AG09309 (cell line): ENCODE measurements around the gene IGF2BP3.
"Not testable (repeated sequence)": the region's sequence is repeated elsewhere in the genome, so short reads cannot be mapped to it uniquely, and the experiment has no call there.

Source experiments
- DNase-seq: peaks from one replicate; pipeline ENCODE4 v3.0.0-alpha.2; 2010; ENCODE audit warnings: low read depth
- H3K4me3 ChIP-seq: 2 replicates; pipeline ENCODE4 v1.5.1; 2011; ENCODE audit warnings: mild to moderate bottlenecking, low read depth, low read length, moderate library complexity; ENCODE audit not compliant: control insufficient read depth
- CTCF ChIP-seq: IDR thresholded peaks from 2 replicates; pipeline ENCODE4 v1.5.1; 2011; ENCODE audit warnings: mild to moderate bottlenecking, low read depth, low read length, inconsistent platforms; ENCODE audit not compliant: insufficient read depth, control insufficient read depth; ENCODE audit errors: missing control alignments

Gene IGF2BP3

DNA sequence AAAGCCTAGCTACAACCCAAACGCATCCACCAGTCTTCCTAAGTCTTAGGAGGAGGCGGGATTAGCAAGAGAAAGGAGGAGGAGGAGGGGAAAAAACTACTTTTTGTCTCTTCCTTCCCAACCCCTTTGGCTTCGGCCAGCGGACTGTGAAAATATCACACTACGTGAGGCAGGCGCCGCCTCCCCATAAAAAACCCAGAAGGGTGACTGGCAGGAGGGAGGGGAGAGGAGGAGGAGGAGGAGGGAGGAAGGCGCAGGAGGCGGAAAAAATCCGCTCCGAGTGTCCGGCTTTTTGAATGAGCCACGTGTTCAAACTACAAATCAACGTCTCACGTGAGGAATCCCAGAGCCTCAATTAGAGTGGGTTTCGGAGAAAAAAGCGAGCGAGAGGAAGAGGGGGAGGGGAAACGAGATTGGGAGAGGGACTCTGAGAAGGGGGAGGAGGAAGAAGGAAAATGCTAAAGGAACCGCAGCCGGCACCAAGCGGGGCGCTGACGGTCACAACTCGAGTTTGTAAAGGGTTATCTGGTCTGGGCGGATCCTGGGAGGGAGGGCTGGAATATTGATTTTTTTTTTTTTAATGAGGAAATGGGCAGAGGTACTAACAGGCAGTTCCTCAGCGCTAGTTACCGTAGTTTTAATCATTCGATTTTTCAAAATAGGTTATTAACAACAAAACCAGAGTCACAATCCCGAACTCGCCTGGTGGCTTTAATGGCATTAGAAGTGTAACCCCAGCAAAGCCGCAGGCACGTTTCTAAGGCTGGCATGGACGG, at the start of gene IGF2BP3:
Gene IGF2BP3 (minus strand): TSS at position 162 of the 776 bp plus-strand sequence. CDS start 381 bp downstream, outside the sequence.
- H3K4me3 ChIP-seq: peak within 1 kb of the TSS; percentile 50
- TF ChIP-seq CTCF: no peak
- DNase-seq: no peak

DNA sequence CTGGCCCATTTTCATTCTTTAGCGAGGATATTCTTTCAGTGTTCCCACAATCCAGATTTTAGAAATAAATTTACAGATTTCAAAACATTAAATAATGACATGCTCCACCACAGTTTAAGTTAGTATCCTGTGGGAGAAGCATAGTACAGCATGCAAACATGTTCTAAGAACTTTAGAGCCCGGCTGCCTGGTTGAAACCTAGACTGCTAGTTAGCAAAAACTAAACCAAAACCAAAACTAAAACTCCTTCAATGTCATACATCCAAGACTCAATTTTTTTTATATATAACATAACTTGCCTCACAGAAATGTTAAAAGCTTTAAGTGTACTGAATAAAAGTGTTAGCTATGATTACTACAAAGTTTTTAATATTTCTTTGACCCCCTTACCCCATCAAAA, 44.5 kb upstream of the IGF2BP3 start:
- no peak for TF ChIP-seq CTCF
- no peak for DNase-seq
- H3K4me3 ChIP-seq: no peak overlapping the region

- DNase-seq, H3K4me3 ChIP-seq: not testable (repeated sequence)
Observed at GRCh38 chr7:23513746-23514145, 43.5 kb upstream of the IGF2BP3 start.

GRCh38 chr7:23494009-23494408, 23.7 kb upstream of the IGF2BP3 start:
- no peak for TF ChIP-seq CTCF
- H3K4me3 ChIP-seq: no peak overlapping the region

DNA sequence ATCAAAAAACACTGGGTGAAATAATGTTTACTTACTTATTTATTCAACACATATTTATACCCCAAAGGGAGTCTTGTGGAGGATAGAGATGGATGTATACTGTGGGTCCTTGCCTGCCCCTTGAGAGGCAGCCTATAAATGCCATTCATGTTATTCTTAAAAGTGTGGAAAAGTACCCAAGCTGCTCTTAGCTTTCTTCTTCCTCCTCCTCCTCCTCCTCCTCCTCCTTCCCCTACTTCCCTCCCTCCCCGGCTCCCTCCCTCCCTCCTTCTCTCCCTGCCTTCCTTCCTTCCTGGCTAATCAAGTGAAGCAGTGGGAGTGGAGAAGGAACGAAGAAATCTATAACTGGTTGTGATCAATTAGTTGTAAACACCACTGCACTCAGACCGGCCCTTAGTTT, 21.2 kb upstream of the IGF2BP3 start:
- TF ChIP-seq CTCF: no peak
- no peak for DNase-seq
- no peak overlapping the region for H3K4me3 ChIP-seq

More at GRCh38 chr7:23494009-23494408, 23.7 kb upstream of the IGF2BP3 start:
- DNase-seq: no peak

GRCh38 chr7:23490357-23491135, 20.3 kb upstream of the IGF2BP3 start:
- peak overlapping the region; percentile 34 for H3K4me3 ChIP-seq
- TF ChIP-seq CTCF: no peak

GRCh38 chr7:23488714-23489113, 18.4 kb upstream of the IGF2BP3 start:
- not testable (repeated sequence) for H3K4me3 ChIP-seq, DNase-seq

More at GRCh38 chr7:23490357-23491135, 20.3 kb upstream of the IGF2BP3 start:
- DNase-seq: no peak
